Spleen (tissue), 7 donors: ENCODE results near the gene ZCCHC10.

ENCODE experiments used
- CTCF ChIP-seq, 11 experiments: fragments of 200-600 bp in 7 of 11; fragments of 450-650 bp in 4 of 11; sonication (generic) in 4 of 11; IDR thresholded peaks in 8 of 11; conservative IDR thresholded peaks in 3 of 11; 1 replicate in 7 of 11; 2 replicates in 4 of 11; pipeline versions ENCODE4 v1.4.0 to v1.8.0; 2016 to 2021; ENCODE audit warnings: antibody characterized with exemption in 11 of 11, inconsistent platforms in 4 of 11, mild to moderate bottlenecking in 1 of 11
- POLR2A ChIP-seq, 3 donors: fragments of 450-650 bp; IDR thresholded peaks; one replicate each; pipeline ENCODE4 v1.5.1; 2017; ENCODE audit warnings: antibody characterized with exemption in 3 of 3, mild to moderate bottlenecking in 1 of 3
- donor health status: DM: no; HTN: no; CAD: no; lungs with moderate emphysema.
- donor health status: DM: no; HTN: no; CAD: no.
- donor health status: DM: no; HTN: no; CAD: no.

- TF ChIP-seq POLR2A (IDR thresholded peaks at IDR 0.05) (no peak), CTCF (IDR thresholded peaks at IDR 0.05 in 8 of 11, conservative IDR thresholded peaks at IDR 0.05 in 3 of 11) (no peak)
These were observed 33.3 kb upstream of the ZCCHC10 start for GRCh38 chr5:133059621-133060020.
